Gastroesophageal sphincter (tissue), 3 donors: ENCODE measurements around the gene POLR2H.

Experiments
- EP300 ChIP-seq: sonication (generic); formaldehyde crosslinking; IDR thresholded peaks from one replicate; pipeline ENCODE4 v1.6.1; 2017; ENCODE audit warnings: antibody characterized with exemption, mild to moderate bottlenecking
- POLR2A ChIP-seq, 2 donors: fragments of 450-650 bp; IDR thresholded peaks; one replicate each; pipeline ENCODE4 v1.6.1; 2017; ENCODE audit warnings: antibody characterized with exemption in 2 of 2, mild to moderate bottlenecking in 2 of 2, moderate library complexity in 1 of 2
- TF ChIP-seq, protein P1 (sequence below), 4 experiments: fragments of 200-600 bp in 2 of 4; fragments of 450-650 bp in 2 of 4; sonication (generic) in 1 of 4; IDR thresholded peaks; one replicate each; pipeline ENCODE4 v1.5.1; 2017 to 2019; ENCODE audit warnings: antibody characterized with exemption in 4 of 4, mild to moderate bottlenecking in 2 of 4, moderate library complexity in 2 of 4

DNA sequence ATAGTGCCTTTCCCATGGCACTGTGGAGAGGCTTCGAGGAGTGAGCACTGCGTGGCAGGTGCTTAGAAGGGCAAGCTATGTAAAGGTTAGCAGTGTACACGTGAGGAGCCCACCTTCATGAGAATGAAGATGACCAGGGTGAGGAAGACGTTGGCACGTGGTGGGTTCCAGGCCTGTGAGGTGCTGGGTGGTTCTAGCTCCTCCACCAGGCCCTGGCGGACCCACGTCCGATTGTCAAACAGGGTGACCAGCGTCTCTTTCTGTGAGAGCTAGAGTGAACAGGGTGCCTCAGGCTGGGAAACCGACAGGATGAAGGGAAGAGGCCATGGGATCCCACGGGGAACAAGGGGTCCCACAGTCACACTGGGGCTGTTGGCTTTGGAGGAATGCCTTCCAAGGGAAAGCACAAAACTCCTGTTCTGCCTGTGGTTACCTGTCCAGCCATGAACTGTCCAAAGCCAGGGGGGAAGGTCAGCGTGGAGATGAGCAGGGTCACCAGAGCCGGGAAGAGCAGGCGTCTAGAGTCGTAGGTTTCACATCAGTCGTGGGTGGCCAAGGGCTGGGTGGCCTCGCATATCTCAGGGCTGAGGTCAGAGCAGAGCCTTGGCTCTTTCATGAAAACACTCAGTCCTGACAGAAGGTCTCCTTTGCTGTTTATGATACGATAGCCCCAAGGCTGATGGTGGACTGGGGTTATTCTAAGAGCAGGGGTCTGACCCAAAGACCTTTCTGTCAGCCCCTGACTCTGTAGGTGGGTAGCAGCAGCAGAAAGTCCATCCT, 6.1 kb upstream of the POLR2H start:
- TF ChIP-seq, protein P1, sequence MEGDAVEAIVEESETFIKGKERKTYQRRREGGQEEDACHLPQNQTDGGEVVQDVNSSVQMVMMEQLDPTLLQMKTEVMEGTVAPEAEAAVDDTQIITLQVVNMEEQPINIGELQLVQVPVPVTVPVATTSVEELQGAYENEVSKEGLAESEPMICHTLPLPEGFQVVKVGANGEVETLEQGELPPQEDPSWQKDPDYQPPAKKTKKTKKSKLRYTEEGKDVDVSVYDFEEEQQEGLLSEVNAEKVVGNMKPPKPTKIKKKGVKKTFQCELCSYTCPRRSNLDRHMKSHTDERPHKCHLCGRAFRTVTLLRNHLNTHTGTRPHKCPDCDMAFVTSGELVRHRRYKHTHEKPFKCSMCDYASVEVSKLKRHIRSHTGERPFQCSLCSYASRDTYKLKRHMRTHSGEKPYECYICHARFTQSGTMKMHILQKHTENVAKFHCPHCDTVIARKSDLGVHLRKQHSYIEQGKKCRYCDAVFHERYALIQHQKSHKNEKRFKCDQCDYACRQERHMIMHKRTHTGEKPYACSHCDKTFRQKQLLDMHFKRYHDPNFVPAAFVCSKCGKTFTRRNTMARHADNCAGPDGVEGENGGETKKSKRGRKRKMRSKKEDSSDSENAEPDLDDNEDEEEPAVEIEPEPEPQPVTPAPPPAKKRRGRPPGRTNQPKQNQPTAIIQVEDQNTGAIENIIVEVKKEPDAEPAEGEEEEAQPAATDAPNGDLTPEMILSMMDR (IDR thresholded peaks at IDR 0.05), result no peak
- TF ChIP-seq POLR2A (IDR thresholded peaks at IDR 0.05) (no peak), EP300 (no peak)
